BE2C (cell line): ENCODE results near the gene ZCCHC12. TPM values are rescaled to one million over a fixed set of nuclear protein-coding genes. Genes with fewer than 3 reads are reported as not detected.

Experiments used
- DNase-seq: peaks from one replicate; pipeline ENCODE4 v3.0.0-alpha.2; 2020
- H3K27me3 ChIP-seq: fragments of 250-450 bp; sonication (Bioruptor Pico); 2 replicates; pipeline ENCODE4 v1.5.1; 2020; ENCODE audit warnings: mild to moderate bottlenecking
- H3K36me3 ChIP-seq: fragments of 250-450 bp; sonication (Bioruptor Pico); 2 replicates; pipeline ENCODE4 v1.5.1; 2020; ENCODE audit warnings: mild to moderate bottlenecking
- H3K4me1 ChIP-seq: fragments of 250-450 bp; sonication (Bioruptor Pico); 2 replicates; pipeline ENCODE4 v1.5.1; 2020
- H3K4me3 ChIP-seq: 2 replicates; pipeline ENCODE4 v1.5.1; 2011; ENCODE audit warnings: low read depth, low read length
- H3K9me3 ChIP-seq: fragments of 250-450 bp; sonication (Bioruptor Pico); 2 replicates; pipeline ENCODE4 v1.5.1; 2020
- polyA plus RNA-seq: library from polyadenylated mRNA; unstranded; fragments of >200 nt; gene quantifications from one replicate; pipeline ENCODE4 v1.2.1, GENCODE V29; 2012; ENCODE audit warnings: low read depth, missing spikeins; ENCODE audit not compliant: insufficient read length, insufficient read depth
- TF ChIP-seq, protein P1 (sequence below): IDR thresholded peaks from 2 replicates; pipeline ENCODE4 v1.5.1; 2012; ENCODE audit warnings: mild to moderate bottlenecking, low read depth, low read length

The ZCCHC12 gene
- not detected for polyA plus RNA-seq

DNA sequence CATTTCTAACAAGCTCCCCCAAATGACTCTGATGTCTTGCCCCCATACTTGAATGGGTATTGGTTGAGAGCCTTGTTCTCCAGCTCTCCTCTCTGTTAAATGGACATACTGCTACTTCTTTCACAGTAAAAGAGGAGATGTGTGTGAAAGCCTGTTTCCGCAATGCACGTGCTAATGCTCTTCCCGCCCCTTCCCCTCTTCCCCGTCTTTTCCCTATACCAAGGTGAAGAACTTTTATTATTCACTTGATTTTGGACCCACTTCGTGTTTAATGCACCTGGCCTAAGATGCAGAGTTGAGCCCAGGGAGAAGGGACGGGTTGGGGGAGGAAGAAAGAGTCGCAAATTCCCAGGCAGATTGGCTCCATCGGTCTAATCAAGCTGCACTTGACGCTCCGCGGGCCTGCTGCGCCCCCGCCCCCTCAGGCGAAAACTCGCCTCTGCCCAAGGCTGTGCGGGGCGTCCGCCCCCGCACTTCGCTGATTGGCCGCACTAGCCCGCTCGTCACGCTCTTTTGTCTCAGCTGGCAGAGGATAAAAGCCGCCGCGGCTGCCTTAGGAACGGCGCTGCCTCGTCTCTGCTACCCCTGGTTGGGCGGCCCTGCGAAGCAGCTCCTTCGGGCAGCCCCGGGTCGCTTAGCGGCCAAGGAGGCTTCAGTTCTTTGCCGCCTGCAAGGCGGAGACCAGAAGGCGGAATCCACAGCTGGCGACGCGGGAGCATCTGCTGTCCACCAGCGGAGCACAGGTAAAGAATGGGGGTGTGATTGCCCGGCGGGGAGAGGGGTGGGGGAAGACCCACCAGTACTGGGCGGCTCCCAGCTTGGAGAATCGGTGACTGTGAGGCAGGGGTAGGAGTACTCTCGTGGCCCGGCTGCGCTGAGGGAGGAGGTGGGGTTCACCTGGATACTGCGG lies at the start of gene ZCCHC12:
ZCCHC12 (plus strand) TSS at position 562 of the 910 bp plus-strand sequence. CDS start 1,421 bp downstream, outside the sequence.
- Histone ChIP-seq H3K4me3 (peak within 1 kb of the TSS; percentile 35), H3K36me3 (no peaks in the 10 kb centered on the region), H3K9me3 (no peaks in the 10 kb centered on the region), H3K4me1 (no peaks in the 10 kb centered on the region), H3K27me3 (peaks cover 18% of the 10 kb centered on the region)
- TF ChIP-seq, protein P1, sequence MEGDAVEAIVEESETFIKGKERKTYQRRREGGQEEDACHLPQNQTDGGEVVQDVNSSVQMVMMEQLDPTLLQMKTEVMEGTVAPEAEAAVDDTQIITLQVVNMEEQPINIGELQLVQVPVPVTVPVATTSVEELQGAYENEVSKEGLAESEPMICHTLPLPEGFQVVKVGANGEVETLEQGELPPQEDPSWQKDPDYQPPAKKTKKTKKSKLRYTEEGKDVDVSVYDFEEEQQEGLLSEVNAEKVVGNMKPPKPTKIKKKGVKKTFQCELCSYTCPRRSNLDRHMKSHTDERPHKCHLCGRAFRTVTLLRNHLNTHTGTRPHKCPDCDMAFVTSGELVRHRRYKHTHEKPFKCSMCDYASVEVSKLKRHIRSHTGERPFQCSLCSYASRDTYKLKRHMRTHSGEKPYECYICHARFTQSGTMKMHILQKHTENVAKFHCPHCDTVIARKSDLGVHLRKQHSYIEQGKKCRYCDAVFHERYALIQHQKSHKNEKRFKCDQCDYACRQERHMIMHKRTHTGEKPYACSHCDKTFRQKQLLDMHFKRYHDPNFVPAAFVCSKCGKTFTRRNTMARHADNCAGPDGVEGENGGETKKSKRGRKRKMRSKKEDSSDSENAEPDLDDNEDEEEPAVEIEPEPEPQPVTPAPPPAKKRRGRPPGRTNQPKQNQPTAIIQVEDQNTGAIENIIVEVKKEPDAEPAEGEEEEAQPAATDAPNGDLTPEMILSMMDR: no peak
- DNase-seq: peak; percentile 69

DNA sequence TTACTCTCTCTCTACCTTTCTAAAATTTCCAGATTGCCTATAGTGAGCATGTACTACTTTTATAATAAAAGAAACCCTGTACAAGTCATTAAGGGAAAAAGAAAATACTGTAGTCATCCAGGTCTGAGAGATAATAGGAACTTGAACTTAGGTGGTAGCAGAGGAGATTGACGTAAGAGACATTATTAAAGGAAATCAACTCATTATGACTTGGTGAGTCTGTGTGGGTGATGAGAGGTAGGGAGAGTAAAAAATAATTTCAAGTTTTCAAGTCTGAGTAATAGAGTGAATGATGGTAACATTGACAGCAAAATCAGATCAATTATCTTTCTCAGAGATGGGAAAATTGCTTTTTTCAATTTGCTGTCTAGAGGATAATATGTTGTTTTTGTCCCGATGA lies 44.0 kb upstream of the ZCCHC12 start:
- no peak for DNase-seq
- H3K27me3 ChIP-seq: no peaks in the 10 kb centered on the region
- no peaks in the 10 kb centered on the region for H3K36me3 ChIP-seq
- TF ChIP-seq, protein P1: no peak
- no peaks in the 10 kb centered on the region for H3K9me3 ChIP-seq
- no peak overlapping the region for H3K4me3 ChIP-seq
- no peaks in the 10 kb centered on the region for H3K4me1 ChIP-seq

DNA sequence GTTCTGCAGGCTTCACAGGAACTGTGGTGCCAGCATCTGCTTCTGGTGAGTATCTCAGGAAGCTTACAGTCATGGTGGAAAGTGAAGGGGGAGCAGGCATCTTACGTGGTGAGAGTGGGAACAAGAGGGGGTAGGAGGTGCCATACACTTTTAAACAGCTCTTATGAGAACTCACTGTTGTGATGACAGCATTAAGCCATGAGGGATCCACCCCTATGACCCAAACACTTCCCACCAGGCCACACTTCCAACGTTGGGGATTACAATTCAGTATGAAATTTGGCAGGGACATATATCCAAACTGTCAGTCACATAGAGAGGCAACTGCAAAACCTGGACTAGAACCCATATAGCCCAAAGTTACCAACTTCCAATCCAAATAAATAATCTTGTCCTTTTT lies 43.1 kb upstream of the ZCCHC12 start:
- H3K36me3 ChIP-seq: no peaks in the 10 kb centered on the region
- no peaks in the 10 kb centered on the region for H3K4me1 ChIP-seq
- no peak overlapping the region for H3K4me3 ChIP-seq
- H3K9me3 ChIP-seq: no peaks in the 10 kb centered on the region
- H3K27me3 ChIP-seq: no peaks in the 10 kb centered on the region
- TF ChIP-seq, protein P1: no peak
- DNase-seq: no peak

DNA sequence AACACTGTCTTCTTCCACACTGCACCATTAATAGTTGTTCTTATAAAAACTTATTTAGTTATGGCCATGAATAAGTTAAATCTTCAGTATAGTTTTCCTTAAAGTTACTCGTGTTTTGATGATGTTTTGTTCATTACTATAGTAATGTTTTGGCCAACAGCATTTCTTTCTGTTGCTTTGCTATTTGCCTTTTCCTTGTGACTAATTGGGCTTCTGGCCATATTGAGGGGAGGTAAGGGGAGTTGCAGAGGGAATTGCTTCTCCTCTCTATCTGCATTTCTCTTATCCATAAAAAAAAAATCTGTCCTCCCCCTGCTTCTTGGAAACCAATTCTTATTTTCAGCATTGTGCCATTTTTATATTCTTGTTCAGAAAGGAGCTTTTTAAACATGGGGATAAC lies 42.7 kb upstream of the ZCCHC12 start:
- Histone ChIP-seq H3K9me3 (no peaks in the 10 kb centered on the region), H3K4me1 (no peaks in the 10 kb centered on the region), H3K36me3 (no peaks in the 10 kb centered on the region), H3K4me3 (no peak overlapping the region), H3K27me3 (no peaks in the 10 kb centered on the region)
- no peak for DNase-seq
- TF ChIP-seq, protein P1: no peak

DNA sequence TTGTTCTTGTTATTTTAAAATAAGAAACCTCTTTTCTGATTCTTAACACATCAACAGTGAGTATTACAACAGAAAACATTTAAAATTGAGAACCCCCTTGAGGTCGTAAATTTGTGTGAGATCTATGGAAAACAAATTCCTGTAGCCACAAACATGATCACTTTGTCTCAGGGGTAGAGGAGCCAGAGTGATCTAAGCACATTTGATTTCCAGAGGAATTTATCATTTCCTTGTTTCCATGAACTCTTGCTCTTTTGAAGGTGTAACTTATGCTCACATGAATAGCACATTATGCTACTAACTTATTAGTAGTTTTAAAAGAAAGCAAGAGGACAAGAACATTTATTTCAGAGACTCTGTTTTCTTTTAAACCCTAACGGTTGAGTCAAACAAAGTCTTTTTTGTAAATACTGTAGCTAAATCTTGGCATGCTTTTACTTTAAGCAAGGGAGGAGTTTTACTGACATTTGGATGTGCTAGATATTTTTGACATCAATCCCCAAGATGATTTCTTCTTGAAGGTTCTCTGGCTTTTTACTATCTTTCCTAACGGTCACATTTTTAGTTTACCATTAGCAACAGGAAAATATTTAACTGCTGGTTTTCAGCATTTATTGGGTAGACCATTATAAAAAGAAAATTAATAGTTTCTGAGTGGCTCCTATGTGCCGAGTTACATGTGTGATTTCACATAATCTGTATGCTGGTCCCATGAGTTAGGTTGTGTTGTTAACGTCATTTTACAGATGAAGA lies 27.9 kb upstream of the ZCCHC12 start:
- Histone ChIP-seq H3K27me3 (no peaks in the 10 kb centered on the region), H3K4me1 (no peaks in the 10 kb centered on the region), H3K36me3 (no peaks in the 10 kb centered on the region), H3K9me3 (no peaks in the 10 kb centered on the region), H3K4me3 (no peak overlapping the region)
- DNase-seq: no peak
- TF ChIP-seq, protein P1: no peak
